Measurements from ENCODE around the gene PARVA.

DNA sequence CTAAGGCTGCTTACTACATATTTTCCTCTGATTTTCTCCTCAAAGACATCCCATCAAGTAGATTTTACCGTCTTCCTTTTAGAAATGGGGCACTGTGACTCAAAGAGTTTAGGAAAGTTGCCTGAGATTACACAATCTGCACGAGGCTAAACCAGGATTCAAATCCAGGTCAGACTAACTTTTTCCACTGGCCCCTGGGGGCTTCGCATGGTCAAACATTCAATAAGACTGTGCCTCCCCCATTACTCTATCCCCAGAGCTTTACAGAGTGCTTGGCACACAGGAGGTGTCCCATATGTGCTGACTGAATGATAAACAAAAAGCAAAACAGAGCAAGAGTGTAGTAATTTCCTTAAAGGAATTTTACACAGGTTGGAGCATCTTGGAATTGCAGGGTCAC is 178.8 kb downstream of the PARVA start:
- TF ChIP-seq CTCF (conservative IDR thresholded peaks at IDR 0.05 in 1 of 2, IDR thresholded peaks at IDR 0.05 in 1 of 2; ENCODE audit: low read depth in 1 of 2, low read length in 2 of 2) (no peak), EZH2 (IDR thresholded peaks at IDR 0.05; ENCODE audit: low read length, missing control alignments) (no peak)
